Measurements from ENCODE around the gene ASPSCR1.

DNA sequence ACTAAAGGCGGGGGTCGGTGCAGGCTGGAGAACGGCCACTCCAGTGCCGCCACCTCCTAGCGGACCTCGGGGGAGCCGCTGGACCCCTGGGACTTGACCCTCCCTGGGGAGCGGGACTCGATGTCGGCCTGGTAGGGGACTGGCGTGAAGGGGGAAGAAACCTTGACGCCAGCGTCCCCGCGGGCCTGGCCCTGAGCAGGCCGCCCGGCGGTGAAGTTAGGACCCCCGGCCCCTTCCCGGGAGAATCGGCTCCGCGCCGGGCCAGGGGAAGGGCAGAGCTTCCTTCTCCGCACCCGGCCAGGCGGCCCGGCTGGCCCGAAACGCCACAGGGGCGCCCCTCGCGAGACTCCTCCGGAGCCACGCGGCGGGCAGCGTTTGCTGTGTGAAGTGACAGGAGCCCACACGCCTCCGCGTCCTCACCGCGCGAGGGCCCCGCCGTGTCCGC is 87.8 kb downstream of the ASPSCR1 start:
- TF ChIP-seq POLR2AphosphoS5 (IDR thresholded peaks at IDR 0.05; ENCODE audit: low read depth, low read length) (no peak), POLR2A (IDR thresholded peaks at IDR 0.05; ENCODE audit: low read depth, low read length) (no peak)

Measured in GM12891 (cell line).